Uterus (tissue), 4 donors: ENCODE results near the gene LCP2. TPM values are rescaled to one million over a fixed set of nuclear protein-coding genes. Genes with fewer than 3 reads are reported as not detected.

ENCODE experiments used
- DNase-seq, 2 donors: peaks; one replicate each; pipeline ENCODE4 v3.0.0-alpha.2; 2019 to 2020
- H3K27ac ChIP-seq, 2 donors: fragments of 200-600 bp; sonication (generic); 1 replicate in 1 of 2; 2 replicates in 1 of 2; pipeline ENCODE4 v1.5.1; 2016 to 2018
- H3K27me3 ChIP-seq, 2 donors: fragments of 200-600 bp; sonication (generic); one replicate each; pipeline ENCODE4 v1.5.1; 2018 to 2019; ENCODE audit warnings: control low read depth in 1 of 2
- H3K36me3 ChIP-seq, 2 donors: fragments of 200-600 bp; sonication (generic); one replicate each; pipeline ENCODE4 v1.5.1; 2019; ENCODE audit warnings: control low read depth in 1 of 2
- H3K4me1 ChIP-seq, 2 donors: fragments of 200-600 bp; sonication (generic); one replicate each; pipeline ENCODE4 v1.5.1; 2018 to 2019; ENCODE audit warnings: control low read depth in 1 of 2
- H3K4me3 ChIP-seq, 2 donors: fragments of 200-600 bp; sonication (generic); 1 replicate in 1 of 2; 2 replicates in 1 of 2; pipeline ENCODE4 v1.5.1; 2018 to 2019; ENCODE audit warnings: mild to moderate bottlenecking in 1 of 2
- H3K9me3 ChIP-seq, 2 donors: fragments of 200-600 bp; sonication (generic); one replicate each; pipeline ENCODE4 v1.5.1; 2019; ENCODE audit warnings: control low read depth in 1 of 2
- CTCF ChIP-seq, 4 experiments: fragments of 200-600 bp in 2 of 4; fragments of 450-650 bp in 2 of 4; sonication (generic) in 2 of 4; IDR thresholded peaks; one replicate each; pipeline ENCODE4 v1.5.1; 2016 to 2019; ENCODE audit warnings: antibody characterized with exemption in 4 of 4, mild to moderate bottlenecking in 2 of 4, moderate library complexity in 1 of 4
- POLR2A ChIP-seq, 2 donors: fragments of 450-650 bp; IDR thresholded peaks; one replicate each; pipeline ENCODE4 v1.6.1; 2016; ENCODE audit warnings: antibody characterized with exemption in 2 of 2, mild to moderate bottlenecking in 1 of 2, moderate library complexity in 1 of 2
- intact Hi-C: fragments of 100-400 bp; cut with DNase I; formaldehyde crosslinking; loops from one replicate; pipeline ENCODE4 v1.15.1; 2023; ENCODE audit warnings: low total_unique reads
- total RNA-seq, 4 donors: library from RNA; depleted of rRNA in 3 of 4; stranded (reverse); fragments of >200 nt in 3 of 4; gene quantifications; one replicate each; pipeline versions ENCODE4 v1.1.0 to v1.2.4, GENCODE V29; 2014 to 2023
- donor health status: DM: yes; HTN: yes; CAD: no.

Gene LCP2
- total RNA-seq, 4 donors from 2014 or later, result 1.3 to 19.1 (median 11.2) TPM

- H3K36me3 ChIP-seq, result no peaks in the 10 kb centered on the region
- intact Hi-C loops, result no loop called here
- no peak for DNase-seq
Observed at GRCh38 chr5:170341545-170341944, 44.0 kb upstream of the LCP2 start.

DNA sequence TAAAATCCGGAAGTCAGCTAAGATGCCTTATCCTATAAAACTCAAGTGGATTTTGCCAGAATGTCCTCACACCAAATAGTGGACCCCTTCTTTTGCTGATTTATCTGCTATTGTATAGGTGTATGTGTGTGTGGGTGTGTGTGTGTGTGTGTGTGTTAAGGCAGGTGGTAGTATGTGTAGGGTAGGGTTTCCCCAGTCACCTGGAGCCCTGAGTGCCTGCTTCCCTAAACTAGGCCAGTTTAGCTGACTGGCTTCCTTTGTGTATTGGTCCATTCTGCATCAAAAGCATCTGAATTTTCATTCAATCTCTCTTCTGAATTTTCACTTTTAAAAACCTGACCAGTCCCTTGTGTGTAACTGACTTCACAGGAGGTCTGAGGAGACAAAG is 42.2 kb upstream of the LCP2 start:
- Histone ChIP-seq H3K9me3 (no peaks in the 10 kb centered on the region), H3K4me1 (no peaks in the 10 kb centered on the region), H3K27me3 (no peaks in the 10 kb centered on the region), H3K27ac (no peak overlapping the region), H3K4me3 (no peak overlapping the region), H3K36me3 (no peaks in the 10 kb centered on the region)
- TF ChIP-seq POLR2A (IDR thresholded peaks at IDR 0.05) (no peak), CTCF (IDR thresholded peaks at IDR 0.05) (no peak)
- DNase-seq, result no peak
- intact Hi-C loops, result no loop called here

More at GRCh38 chr5:170341545-170341944, 44.0 kb upstream of the LCP2 start:
- no peak overlapping the region for H3K27ac ChIP-seq
- H3K9me3 ChIP-seq, result no peaks in the 10 kb centered on the region
- no peaks in the 10 kb centered on the region for H3K27me3 ChIP-seq
- no peak for TF ChIP-seq CTCF (IDR thresholded peaks at IDR 0.05)
- no peak for TF ChIP-seq POLR2A (IDR thresholded peaks at IDR 0.05)
- no peaks in the 10 kb centered on the region for H3K4me1 ChIP-seq
- no peak overlapping the region for H3K4me3 ChIP-seq

- TF ChIP-seq CTCF (IDR thresholded peaks at IDR 0.05), result peak in 2 of 4 experiments; percentile 37
- no peak for TF ChIP-seq POLR2A (IDR thresholded peaks at IDR 0.05)
- intact Hi-C loops, result no loop called here
- H3K9me3 ChIP-seq, result no peaks in the 10 kb centered on the region
- no peaks in the 10 kb centered on the region for H3K36me3 ChIP-seq
- H3K27ac ChIP-seq, result no peak overlapping the region
- no peak for DNase-seq
- H3K27me3 ChIP-seq, result no peaks in the 10 kb centered on the region
- no peaks in the 10 kb centered on the region for H3K4me1 ChIP-seq
- H3K4me3 ChIP-seq, result no peak overlapping the region
Observed at GRCh38 chr5:170338933-170339779, 41.6 kb upstream of the LCP2 start.

GRCh38 chr5:170338291-170338690 is 40.7 kb upstream of the LCP2 start:
- DNase-seq, result no peak
- intact Hi-C loops, result no loop called here

More at GRCh38 chr5:170338291-170338690, 40.7 kb upstream of the LCP2 start:
- Histone ChIP-seq H3K27ac (no peak overlapping the region), H3K27me3 (no peaks in the 10 kb centered on the region), H3K4me3 (no peak overlapping the region), H3K36me3 (no peaks in the 10 kb centered on the region), H3K9me3 (no peaks in the 10 kb centered on the region), H3K4me1 (no peaks in the 10 kb centered on the region)
- TF ChIP-seq CTCF (IDR thresholded peaks at IDR 0.05), result no peak
- no peak for TF ChIP-seq POLR2A (IDR thresholded peaks at IDR 0.05)
